A673 (cell line): ENCODE measurements around the gene RELL2. TPM values are rescaled to one million over a fixed set of nuclear protein-coding genes. Genes with fewer than 3 reads are reported as not detected.
"Not testable (repeated sequence)": the region's sequence is repeated elsewhere in the genome, so short reads cannot be mapped to it uniquely, and the experiment has no call there.

Experiments used
- BruUV-seq: library from RNA; stranded (reverse); fragments of 400-500 nt; replicated peaks from 2 replicates; lab custom pipeline; 2021; lab: Mats Ljungman, UMichigan
- CTCF ChIA-PET: fragments of 300-600 bp; sonication (Branson Sonifier 250); formaldehyde crosslinking; loops from one replicate; lab custom pipeline; 2022; ENCODE audit warnings: antibody characterized with exemption; lab: Charles Lee
- POLR2A ChIA-PET: fragments of 300-600 bp; sonication (Branson Sonifier 250); formaldehyde crosslinking; loops from one replicate; lab custom pipeline; 2022; ENCODE audit warnings: antibody characterized with exemption; ENCODE audit not compliant: low non-redundant PET; lab: Charles Lee
- DNase-seq: peaks from one replicate; pipeline ENCODE4 v3.0.0-alpha.2; 2015; ENCODE audit warnings: low spot score
- H3K27ac ChIP-seq: fragments of 200-600 bp; sonication (generic); 2 replicates; pipeline ENCODE4 v1.5.1; 2016; ENCODE audit warnings: mixed run types, low read depth, mild to moderate bottlenecking, mixed read lengths, antibody characterized with exemption, low read length; ENCODE audit not compliant: poor library complexity, severe bottlenecking
- H3K27me3 ChIP-seq: fragments of 200-600 bp; sonication (generic); replicated peaks from 2 replicates; pipeline ENCODE4 v1.6.1; 2017; ENCODE audit warnings: mixed run types, low read depth, mild to moderate bottlenecking, mixed read lengths, antibody characterized with exemption, low read length; ENCODE audit not compliant: insufficient read depth, poor library complexity
- H3K36me3 ChIP-seq: fragments of 200-600 bp; sonication (generic); 2 replicates; pipeline ENCODE4 v1.6.1; 2016; ENCODE audit warnings: mixed run types, mild to moderate bottlenecking, mixed read lengths, antibody characterized with exemption, low read length; ENCODE audit not compliant: insufficient read depth, poor library complexity, severe bottlenecking
- H3K4me1 ChIP-seq: fragments of 200-600 bp; sonication (generic); 2 replicates; pipeline ENCODE4 v1.6.1; 2017; ENCODE audit warnings: mixed run types, mild to moderate bottlenecking, mixed read lengths, antibody characterized with exemption, low read length; ENCODE audit not compliant: insufficient read depth, poor library complexity, severe bottlenecking
- H3K4me3 ChIP-seq: fragments of 200-600 bp; sonication (generic); 2 replicates; pipeline ENCODE4 v1.5.1; 2016; ENCODE audit warnings: low read depth, mixed run types, mild to moderate bottlenecking, mixed read lengths, low read length; ENCODE audit not compliant: poor library complexity, severe bottlenecking
- H3K9me3 ChIP-seq: fragments of 200-600 bp; sonication (generic); 2 replicates; pipeline ENCODE4 v1.6.1; 2016; ENCODE audit warnings: mixed run types, low read depth, mild to moderate bottlenecking, mixed read lengths, antibody characterized with exemption, low read length; ENCODE audit not compliant: poor library complexity, severe bottlenecking
- CTCF ChIP-seq: fragments of 300-800, 200-600 bp; sonication (generic); conservative IDR thresholded peaks from 2 replicates; pipeline ENCODE4 v1.5.1; 2017; ENCODE audit warnings: low read depth, mild to moderate bottlenecking, antibody characterized with exemption, low read length, moderate library complexity, mixed read lengths
- EZH2 ChIP-seq: fragments of 200-600 bp; sonication (generic); IDR thresholded peaks from 2 replicates; pipeline ENCODE4 v1.6.1; 2017; ENCODE audit warnings: borderline replicate concordance, low read depth, mild to moderate bottlenecking, mixed read lengths, antibody characterized with exemption, low read length; ENCODE audit not compliant: poor library complexity, severe bottlenecking
- intact Hi-C: fragments of 100-400 bp; cut with micrococcal nuclease; formaldehyde crosslinking; loops from one replicate; pipeline ENCODE4 v1.10.0; 2022; ENCODE audit not compliant: unreplicated experiment
- total RNA-seq: library from RNA; stranded (reverse); gene quantifications from 2 replicates; pipeline ENCODE4 v1.2.3, GENCODE V29; 2021

The RELL2 gene
- total RNA-seq, 1 experiment from 2014 or later: 4.7 TPM

- intact Hi-C loops: no loop called here
- POLR2A ChIA-PET: interaction anchor here (0.6 kb wide), 1 partner anchor 238 kb away, joined by 4 read pairs; the partner anchor contains the start of gene PCDHGB3
- H3K27ac ChIP-seq: no peak overlapping the region
These were observed 28.8 kb upstream of the RELL2 start for GRCh38 chr5:141608046-141608445.

GRCh38 chr5:141608557-141608956, 28.2 kb upstream of the RELL2 start:
- ChIA-PET POLR2A (interaction anchor here (0.6 kb wide), 1 partner anchor 238 kb away, joined by 4 read pairs; the partner anchor contains the start of gene PCDHGB3), CTCF (no interaction called here)
- TF ChIP-seq EZH2 (no peak), CTCF (no peak)

More at GRCh38 chr5:141608046-141608445, 28.8 kb upstream of the RELL2 start:
- no TSS peak for BruUV-seq
- Histone ChIP-seq H3K4me3 (no peak overlapping the region), H3K4me1 (peaks cover 20% of the 10 kb centered on the region), H3K9me3 (no peaks in the 10 kb centered on the region), H3K27me3 (no peaks in the 10 kb centered on the region), H3K36me3 (no peaks in the 10 kb centered on the region)
- CTCF ChIA-PET: no interaction called here
- TF ChIP-seq CTCF: no peak
- no peak for TF ChIP-seq EZH2
- no peak for DNase-seq

GRCh38 chr5:141609044-141609443, 27.8 kb upstream of the RELL2 start:
- H3K9me3 ChIP-seq: no peaks in the 10 kb centered on the region
- no peaks in the 10 kb centered on the region for H3K36me3 ChIP-seq
- H3K4me3 ChIP-seq: no peak overlapping the region
- no peak overlapping the region for H3K27ac ChIP-seq
- BruUV-seq: no TSS peak
- ChIA-PET CTCF (no interaction called here), POLR2A (no interaction called here)
- no peaks in the 10 kb centered on the region for H3K27me3 ChIP-seq
- peaks cover 28% of the 10 kb centered on the region for H3K4me1 ChIP-seq
- TF ChIP-seq EZH2 (no peak), CTCF (no peak)
- no peak for DNase-seq
- intact Hi-C loops: no loop called here

More at GRCh38 chr5:141608557-141608956, 28.2 kb upstream of the RELL2 start:
- Histone ChIP-seq H3K9me3 (no peaks in the 10 kb centered on the region), H3K4me3 (no peak overlapping the region), H3K27ac (no peak overlapping the region), H3K4me1 (peaks cover 24% of the 10 kb centered on the region), H3K36me3 (no peaks in the 10 kb centered on the region), H3K27me3 (no peaks in the 10 kb centered on the region)
- BruUV-seq: no TSS peak
- intact Hi-C loops: no loop called here
- DNase-seq: no peak

GRCh38 chr5:141609921-141610320, 26.9 kb upstream of the RELL2 start:
- CTCF ChIA-PET, intact Hi-C loops, DNase-seq, H3K9me3 ChIP-seq, H3K27me3 ChIP-seq, POLR2A ChIA-PET, H3K27ac ChIP-seq, BruUV-seq, H3K4me3 ChIP-seq, H3K36me3 ChIP-seq: not testable (repeated sequence)
- peaks cover 23% of the 10 kb centered on the region for H3K4me1 ChIP-seq
